H1 (cell line): ENCODE data around the gene SCUBE2. TPM values are rescaled to one million over a fixed set of nuclear protein-coding genes. Genes with fewer than 3 reads are reported as not detected.

Experiments used
- BRCA1 ChIP-seq: IDR thresholded peaks from 2 replicates; pipeline ENCODE4 v1.6.1; 2012; ENCODE audit warnings: low read depth, low read length, improper control_type of control experiment
- CREB1 ChIP-seq: IDR thresholded peaks from 2 replicates; pipeline ENCODE4 v1.6.1; 2012; ENCODE audit warnings: inconsistent platforms
- EP300 ChIP-seq, 2 experiments: IDR thresholded peaks; 1 replicate in 1 of 2; 2 replicates in 1 of 2; pipeline ENCODE4 v1.6.1; 2011 to 2012; ENCODE audit warnings: low read depth in 2 of 2, low read length in 2 of 2, mild to moderate bottlenecking in 2 of 2, borderline replicate concordance in 1 of 2, inconsistent platforms in 1 of 2, moderate library complexity in 1 of 2
- POLR2A ChIP-seq, 2 experiments: IDR thresholded peaks; 1 replicate in 1 of 2; 2 replicates in 1 of 2; pipeline ENCODE4 v1.6.1; 2011; ENCODE audit warnings: low read depth in 2 of 2, low read length in 2 of 2, mild to moderate bottlenecking in 2 of 2; ENCODE audit errors: control extremely low read depth in 1 of 2
- SAP30 ChIP-seq: fragments of 300-600 bp; sonication (generic); IDR thresholded peaks from 2 replicates; pipeline ENCODE4 v1.7.1; 2012; ENCODE audit warnings: low read length, moderate library complexity, mild to moderate bottlenecking, inconsistent platforms; ENCODE audit not compliant: insufficient read depth, insufficient replicate concordance
- TCF12 ChIP-seq: IDR thresholded peaks from 2 replicates; pipeline ENCODE4 v1.6.1; 2011; ENCODE audit warnings: low read depth, mild to moderate bottlenecking, low read length
- polyA plus RNA-seq, 7 experiments: library from polyadenylated mRNA; depleted of rRNA in 3 of 7; stranded (reverse) in 5 of 7; unstranded in 2 of 7; fragments of >200 nt in 5 of 7; fragments of 200-250 nt in 2 of 7; gene quantifications; 1 replicate in 5 of 7; 2 replicates in 1 of 7; 4 replicates in 1 of 7; pipeline versions ENCODE4 v1.2.1 to v1.2.3, GENCODE V29; 2011 to 2013; ENCODE audit warnings: missing spikeins in 2 of 7, mixed read lengths in 2 of 7
- total RNA-seq: library from RNA; stranded (reverse); fragmentation: NEBNext Ultra II Directional; extraction: Animal tissue kit (Norgen Biotek cat#: 25700); gene quantifications from 2 replicates; pipeline ENCODE4 v1.2.1, GENCODE V29; 2021

SCUBE2 gene
- total and polyA plus RNA-seq, 2 of the 8 experiments (the other 6 are each of a cell fraction or from before 2014, with no cell fraction given): 0.29 to 1.2 TPM

DNA sequence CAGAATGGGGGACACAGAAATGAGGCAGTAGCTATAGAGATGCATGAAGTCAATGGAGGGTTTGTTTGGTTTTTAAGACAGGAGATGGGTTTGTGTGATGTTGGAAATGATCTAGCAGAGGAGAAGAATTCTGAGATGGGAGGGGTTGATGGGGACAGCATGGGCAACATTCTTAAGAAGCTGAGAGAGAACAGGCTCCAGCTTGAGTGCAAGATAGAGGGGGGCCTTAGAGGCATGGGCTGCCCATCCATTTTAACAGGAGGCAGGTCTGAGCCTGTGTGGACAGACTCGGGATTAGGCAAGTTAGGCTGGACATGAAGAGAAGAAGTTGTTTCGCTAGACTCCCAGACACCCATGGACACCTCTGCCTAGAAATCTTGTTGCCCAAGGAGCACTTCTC lies 49.7 kb downstream of the SCUBE2 start (continued):
- TF ChIP-seq SAP30: no peak
- TF ChIP-seq CREB1: no peak
- TF ChIP-seq TCF12: no peak
- no peak for TF ChIP-seq BRCA1
- no peak for TF ChIP-seq EP300 (IDR thresholded peaks at IDR 0.05; ENCODE audit: borderline replicate concordance in 1 of 2, low read depth in 2 of 2, low read length in 2 of 2)
- no peak for TF ChIP-seq POLR2A (IDR thresholded peaks at IDR 0.05; ENCODE audit: control extremely low read depth in 1 of 2, low read depth in 2 of 2, low read length in 2 of 2)
- TF ChIP-seq, all 59 proteins: peak for 0
